Measurements from ENCODE around the gene PIK3CG. TPM values are rescaled to one million over a fixed set of nuclear protein-coding genes. Genes with fewer than 3 reads are reported as not detected.
A peak's percentile ranks its signal among the peaks of the same experiment; 100 is the strongest.
"Not testable (repeated sequence)": the region's sequence is repeated elsewhere in the genome, so short reads cannot be mapped to it uniquely, and the experiment has no call there.

PIK3CG gene
- total RNA-seq, 2 experiments from 2014 or later = 53.1 to 55.6 TPM

DNA sequence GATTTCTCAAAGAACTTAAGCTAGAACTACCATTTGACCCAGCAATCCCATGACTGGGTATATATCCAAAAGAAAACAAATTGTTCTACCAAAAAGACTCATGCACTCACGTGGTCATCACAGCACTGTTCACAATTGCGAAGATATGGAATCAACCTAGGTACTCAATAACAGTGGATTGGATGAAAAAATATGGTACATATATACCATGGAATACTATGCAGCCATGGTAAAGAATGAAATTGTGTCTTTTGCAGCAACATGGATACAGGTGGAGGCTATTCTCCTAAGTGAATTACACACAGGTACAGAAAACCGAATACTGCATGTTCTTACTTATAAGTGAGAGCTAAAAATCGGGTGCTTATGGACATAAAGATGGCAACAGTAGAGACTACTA lies 61.8 kb downstream of the PIK3CG start:
- ATAC-seq (no peak), DNase-seq (no peak)
- no peaks in the 10 kb centered on the region for H3K36me3 Mint-ChIP-seq (ENCODE audit: low read depth)
- no peaks in the 10 kb centered on the region for H3K4me1 Mint-ChIP-seq (ENCODE audit: low read depth)
- H3K27ac Mint-ChIP-seq = no peak overlapping the region
- H3K9me3 Mint-ChIP-seq (ENCODE audit: insufficient read depth) = peaks cover 8% of the 10 kb centered on the region
- no peak overlapping the region for H3K4me3 Mint-ChIP-seq
- ChIA-PET CTCF (no interaction called here), POLR2A (no interaction called here)
- H3K27me3 Mint-ChIP-seq (ENCODE audit: low read depth) = no peaks in the 10 kb centered on the region

GRCh38 chr7:106927536-106927935 lies 62.5 kb downstream of the PIK3CG start:
- DNase-seq (no peak), ATAC-seq (no peak)
- H3K4me1 Mint-ChIP-seq (ENCODE audit: low read depth) = no peaks in the 10 kb centered on the region
- no peaks in the 10 kb centered on the region for H3K27me3 Mint-ChIP-seq (ENCODE audit: low read depth)
- no peaks in the 10 kb centered on the region for H3K36me3 Mint-ChIP-seq (ENCODE audit: low read depth)
- no peak overlapping the region for H3K4me3 Mint-ChIP-seq
- H3K9me3 Mint-ChIP-seq (ENCODE audit: insufficient read depth) = peaks cover 4% of the 10 kb centered on the region
- POLR2A ChIA-PET = no interaction called here
- CTCF ChIA-PET = no interaction called here
- no peak overlapping the region for H3K27ac Mint-ChIP-seq

DNA sequence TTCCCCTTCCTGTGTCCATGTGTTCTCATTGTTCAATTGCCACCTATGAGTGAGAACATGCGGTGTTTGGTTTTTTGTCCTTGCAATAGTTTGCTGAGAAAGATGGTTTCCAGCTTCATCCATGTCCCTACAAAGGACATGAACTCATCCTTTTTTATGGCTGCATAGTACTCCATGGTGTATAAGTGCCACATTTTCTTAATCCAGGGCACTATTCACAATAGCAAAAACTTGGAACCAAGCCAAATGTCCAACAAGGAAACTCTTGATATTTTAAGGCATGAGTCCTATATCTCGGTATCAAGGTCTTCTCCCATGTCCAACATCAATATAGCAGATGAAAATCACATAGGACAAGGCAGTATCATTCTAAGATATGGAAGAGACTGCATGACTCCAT lies 64.5 kb downstream of the PIK3CG start:
- POLR2A ChIA-PET, CTCF ChIA-PET: not testable (repeated sequence)

GRCh38 chr7:106936236-106936635 lies 71.2 kb downstream of the PIK3CG start:
- POLR2A ChIA-PET = no interaction called here
- Mint-ChIP-seq H3K27ac (no peak overlapping the region), H3K9me3 (ENCODE audit: insufficient read depth) (no peaks in the 10 kb centered on the region), H3K4me1 (ENCODE audit: low read depth) (no peaks in the 10 kb centered on the region), H3K27me3 (ENCODE audit: low read depth) (no peaks in the 10 kb centered on the region), H3K4me3 (no peak overlapping the region), H3K36me3 (ENCODE audit: low read depth) (no peaks in the 10 kb centered on the region)
- CTCF ChIA-PET = interaction anchor here (0.9 kb wide), 1 partner anchor 13 kb away, joined by 3 read pairs; no protein-coding TSS in a partner anchor
- ATAC-seq (no peak), DNase-seq (no peak)

More for the DNA sequence above, 64.5 kb downstream of the PIK3CG start:
- H3K4me1 Mint-ChIP-seq (ENCODE audit: low read depth); H3K36me3 Mint-ChIP-seq (ENCODE audit: low read depth); H3K27ac Mint-ChIP-seq; ATAC-seq; H3K4me3 Mint-ChIP-seq; H3K27me3 Mint-ChIP-seq (ENCODE audit: low read depth); DNase-seq; H3K9me3 Mint-ChIP-seq (ENCODE audit: insufficient read depth): not testable (repeated sequence)

- H3K4me1 Mint-ChIP-seq (ENCODE audit: low read depth); H3K27me3 Mint-ChIP-seq (ENCODE audit: low read depth); DNase-seq; H3K36me3 Mint-ChIP-seq (ENCODE audit: low read depth); H3K4me3 Mint-ChIP-seq; POLR2A ChIA-PET; H3K9me3 Mint-ChIP-seq (ENCODE audit: insufficient read depth); H3K27ac Mint-ChIP-seq; CTCF ChIA-PET; ATAC-seq: not testable (repeated sequence)
Measured at GRCh38 chr7:106938122-106938521, 73.0 kb downstream of the PIK3CG start.

GRCh38 chr7:106938803-106939202 lies 73.7 kb downstream of the PIK3CG start:
- ATAC-seq (no peak), DNase-seq (no peak)
- POLR2A ChIA-PET = no interaction called here
- Mint-ChIP-seq H3K4me1 (ENCODE audit: low read depth) (no peaks in the 10 kb centered on the region), H3K27me3 (ENCODE audit: low read depth) (no peaks in the 10 kb centered on the region), H3K9me3 (ENCODE audit: insufficient read depth) (no peaks in the 10 kb centered on the region), H3K27ac (no peak overlapping the region), H3K4me3 (no peak overlapping the region), H3K36me3 (ENCODE audit: low read depth) (no peaks in the 10 kb centered on the region)
- CTCF ChIA-PET = interaction anchor here (1.1 kb wide), 1 partner anchor 145 kb away, joined by 3 read pairs; no protein-coding TSS in a partner anchor

GRCh38 chr7:106944035-106944665 lies 79.1 kb downstream of the PIK3CG start:
- Mint-ChIP-seq H3K36me3 (ENCODE audit: low read depth) (no peaks in the 10 kb centered on the region), H3K27ac (no peak overlapping the region), H3K4me3 (no peak overlapping the region), H3K4me1 (ENCODE audit: low read depth) (no peaks in the 10 kb centered on the region), H3K9me3 (ENCODE audit: insufficient read depth) (no peaks in the 10 kb centered on the region), H3K27me3 (ENCODE audit: low read depth) (peaks cover 5% of the 10 kb centered on the region)
- CTCF ChIA-PET = interaction anchor here (2.8 kb wide), 1 partner anchor 206 kb away, joined by 8 read pairs; no protein-coding TSS in a partner anchor
- POLR2A ChIA-PET = no interaction called here
- no peak for ATAC-seq
- DNase-seq = no peak

- no peak for ATAC-seq
Measured at GRCh38 chr7:106947244-106947728, 82.2 kb downstream of the PIK3CG start.

GRCh38 chr7:106952001-106952657 lies 87.0 kb downstream of the PIK3CG start:
- ATAC-seq (no peak), DNase-seq (no peak)
- Mint-ChIP-seq H3K27me3 (ENCODE audit: low read depth) (peaks cover 9% of the 10 kb centered on the region), H3K27ac (no peak overlapping the region), H3K4me1 (ENCODE audit: low read depth) (no peaks in the 10 kb centered on the region), H3K9me3 (ENCODE audit: insufficient read depth) (no peaks in the 10 kb centered on the region), H3K36me3 (ENCODE audit: low read depth) (no peaks in the 10 kb centered on the region), H3K4me3 (no peak overlapping the region)
- ChIA-PET POLR2A (no interaction called here), CTCF (interaction anchor here (5.5 kb wide), 1 partner anchor 197 kb away, joined by 48 read pairs; no protein-coding TSS in a partner anchor)

More at GRCh38 chr7:106947244-106947728, 82.2 kb downstream of the PIK3CG start:
- Mint-ChIP-seq H3K9me3 (ENCODE audit: insufficient read depth) (no peaks in the 10 kb centered on the region), H3K4me3 (no peak overlapping the region), H3K36me3 (ENCODE audit: low read depth) (no peaks in the 10 kb centered on the region), H3K4me1 (ENCODE audit: low read depth) (no peaks in the 10 kb centered on the region), H3K27ac (no peak overlapping the region), H3K27me3 (ENCODE audit: low read depth) (peaks cover 8% of the 10 kb centered on the region)
- peak; percentile 50 for DNase-seq
- CTCF ChIA-PET = interaction anchor here (0.6 to 5.5 kb wide), 10 partner anchors 14 to 205 kb away, joined by 3 to 48 read pairs (median 4); no protein-coding TSS in a partner anchor
- POLR2A ChIA-PET = no interaction called here

DNA sequence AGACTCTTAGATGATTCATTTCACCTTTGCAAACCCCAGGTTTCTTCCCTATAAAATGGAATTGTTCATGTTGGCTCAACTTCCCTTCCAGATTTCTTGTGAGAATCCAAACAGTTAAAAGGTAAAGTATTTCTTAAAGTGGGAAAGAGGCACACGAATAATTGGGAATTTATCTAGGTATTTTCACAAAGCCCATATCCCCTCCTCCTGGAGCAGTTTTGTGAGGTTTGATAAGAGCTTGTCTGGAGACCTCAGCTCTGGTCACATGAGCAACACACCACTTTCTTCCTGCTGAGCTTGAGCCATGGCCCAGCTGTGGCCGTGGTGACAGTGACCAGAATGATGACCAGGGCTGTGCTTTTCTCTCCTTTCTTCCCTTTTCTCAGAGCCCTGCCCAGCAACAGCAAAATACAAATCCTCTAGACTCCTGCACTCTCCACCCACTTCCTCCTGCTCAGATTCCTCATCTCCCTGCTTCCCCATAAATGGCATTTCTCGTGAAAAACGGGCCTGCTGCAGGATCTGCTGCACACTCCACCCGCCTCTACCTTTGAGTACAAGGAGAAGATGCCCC lies 87.7 kb downstream of the PIK3CG start:
- H3K27me3 Mint-ChIP-seq (ENCODE audit: low read depth) = peaks cover 9% of the 10 kb centered on the region
- ATAC-seq = no peak
- no peak for DNase-seq
- H3K4me3 Mint-ChIP-seq = no peak overlapping the region
- CTCF ChIA-PET = no interaction called here
- no peaks in the 10 kb centered on the region for H3K36me3 Mint-ChIP-seq (ENCODE audit: low read depth)
- no peaks in the 10 kb centered on the region for H3K9me3 Mint-ChIP-seq (ENCODE audit: insufficient read depth)
- POLR2A ChIA-PET = no interaction called here
- H3K4me1 Mint-ChIP-seq (ENCODE audit: low read depth) = no peaks in the 10 kb centered on the region
- H3K27ac Mint-ChIP-seq = no peak overlapping the region

DNA sequence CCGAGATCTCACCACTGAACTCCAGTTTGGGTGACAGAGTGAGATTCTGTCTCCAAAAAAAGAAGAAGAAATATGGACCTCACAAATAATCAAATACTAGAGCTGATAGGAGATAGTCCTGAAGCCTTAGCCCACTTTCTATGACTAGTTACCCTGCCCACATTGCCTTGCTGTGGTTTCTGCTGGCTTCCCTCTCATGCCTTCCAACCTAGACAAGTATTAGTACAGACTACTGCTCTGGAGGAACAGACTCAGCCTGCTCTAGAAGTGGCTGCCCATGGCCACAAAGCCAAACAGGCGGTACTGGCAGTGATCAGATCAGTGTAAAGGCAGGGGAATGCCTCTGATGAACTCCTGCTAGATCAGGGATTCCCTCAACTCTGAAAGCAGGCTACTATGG lies 89.8 kb downstream of the PIK3CG start:
- POLR2A ChIA-PET = no interaction called here
- Mint-ChIP-seq H3K9me3 (ENCODE audit: insufficient read depth) (no peaks in the 10 kb centered on the region), H3K36me3 (ENCODE audit: low read depth) (no peaks in the 10 kb centered on the region), H3K4me3 (no peak overlapping the region), H3K27me3 (ENCODE audit: low read depth) (peaks cover 4% of the 10 kb centered on the region), H3K4me1 (ENCODE audit: low read depth) (no peaks in the 10 kb centered on the region), H3K27ac (no peak overlapping the region)
- no peak for DNase-seq
- ATAC-seq = no peak
- CTCF ChIA-PET = no interaction called here

GRCh38 chr7:106955857-106956256 lies 90.8 kb downstream of the PIK3CG start:
- H3K4me1 Mint-ChIP-seq (ENCODE audit: low read depth); H3K27me3 Mint-ChIP-seq (ENCODE audit: low read depth); POLR2A ChIA-PET; H3K27ac Mint-ChIP-seq; DNase-seq; H3K9me3 Mint-ChIP-seq (ENCODE audit: insufficient read depth); H3K36me3 Mint-ChIP-seq (ENCODE audit: low read depth); CTCF ChIA-PET; H3K4me3 Mint-ChIP-seq; ATAC-seq: not testable (repeated sequence)

Measured in activated CD8-positive, alpha-beta T cell treated with anti-CD3 and anti-CD28 coated beads, Interleukin-2, amount 10 ng/mL, durations not matched to agents 7 days and 5 days (primary cell).